GM15510 (cell line): ENCODE data around the gene SLC25A30.

Experiments
- POLR2A ChIP-seq: IDR thresholded peaks from 3 replicates; pipeline ENCODE4 v1.6.1; 2011; ENCODE audit warnings: borderline replicate concordance; ENCODE audit not compliant: insufficient read length; ENCODE audit errors: extremely low read depth

The SLC25A30 gene, protein sequence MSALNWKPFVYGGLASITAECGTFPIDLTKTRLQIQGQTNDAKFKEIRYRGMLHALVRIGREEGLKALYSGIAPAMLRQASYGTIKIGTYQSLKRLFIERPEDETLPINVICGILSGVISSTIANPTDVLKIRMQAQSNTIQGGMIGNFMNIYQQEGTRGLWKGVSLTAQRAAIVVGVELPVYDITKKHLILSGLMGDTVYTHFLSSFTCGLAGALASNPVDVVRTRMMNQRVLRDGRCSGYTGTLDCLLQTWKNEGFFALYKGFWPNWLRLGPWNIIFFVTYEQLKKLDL

DNA sequence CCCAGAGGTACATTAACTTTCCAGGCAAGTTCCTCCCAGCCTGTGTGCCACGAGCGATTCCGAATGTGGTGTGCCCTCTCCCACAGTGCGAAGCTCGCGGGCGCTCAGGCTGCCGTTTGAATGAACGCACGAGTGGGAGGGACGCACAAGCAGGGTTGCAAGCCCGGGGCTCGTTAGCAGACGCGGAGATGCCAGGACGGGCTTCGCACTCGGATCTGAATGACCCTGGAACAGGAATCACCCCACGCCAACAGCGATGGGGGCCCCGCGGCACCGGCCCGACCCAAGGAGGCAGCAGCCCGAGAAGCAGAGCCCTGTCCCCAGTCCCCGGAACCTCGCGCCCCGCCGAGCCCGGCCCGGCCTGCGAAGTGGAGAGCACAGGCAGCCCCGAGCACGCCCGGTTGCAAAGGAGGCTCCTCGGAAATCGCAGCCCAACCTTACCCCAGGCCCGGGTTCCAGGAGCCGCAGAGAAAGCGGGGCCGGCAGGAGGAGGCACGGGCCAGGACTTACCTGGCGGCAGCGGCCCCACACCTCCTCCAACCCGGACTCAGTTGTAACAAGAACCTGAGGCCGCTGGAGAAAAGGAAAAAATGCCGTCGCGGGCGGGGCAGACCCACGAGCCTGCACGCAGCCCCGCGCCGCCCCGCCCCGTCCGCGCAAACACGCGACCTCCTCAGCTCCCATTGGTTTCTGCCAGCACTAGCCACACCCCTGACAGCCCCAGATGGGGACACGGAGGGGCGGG, at the start of gene SLC25A30:
SLC25A30 (minus strand) TSS at position 584 of the 745 bp plus-strand sequence. CDS start 6,948 bp downstream, outside the sequence.
- peak; percentile 72 for TF ChIP-seq POLR2A

DNA sequence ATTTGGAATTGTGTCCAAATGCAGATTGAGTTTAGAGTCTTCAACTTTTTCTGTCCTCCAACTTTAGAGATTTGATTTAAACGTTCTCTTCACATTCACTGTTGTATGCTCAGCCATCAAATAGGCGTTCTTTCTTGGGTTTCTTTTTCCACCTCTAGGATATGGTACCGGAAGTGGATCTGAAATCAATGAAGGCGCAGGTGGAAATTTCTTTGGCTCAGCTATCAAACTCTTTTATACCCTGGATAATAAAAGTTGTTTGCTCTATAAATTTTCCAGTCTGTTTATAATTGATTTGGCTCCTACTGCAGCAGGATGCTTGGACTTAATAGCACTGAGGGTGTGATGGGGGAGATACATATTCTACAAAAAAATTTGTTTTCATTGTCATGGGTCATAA, 48.2 kb upstream of the SLC25A30 start:
- TF ChIP-seq POLR2A: no peak

DNA sequence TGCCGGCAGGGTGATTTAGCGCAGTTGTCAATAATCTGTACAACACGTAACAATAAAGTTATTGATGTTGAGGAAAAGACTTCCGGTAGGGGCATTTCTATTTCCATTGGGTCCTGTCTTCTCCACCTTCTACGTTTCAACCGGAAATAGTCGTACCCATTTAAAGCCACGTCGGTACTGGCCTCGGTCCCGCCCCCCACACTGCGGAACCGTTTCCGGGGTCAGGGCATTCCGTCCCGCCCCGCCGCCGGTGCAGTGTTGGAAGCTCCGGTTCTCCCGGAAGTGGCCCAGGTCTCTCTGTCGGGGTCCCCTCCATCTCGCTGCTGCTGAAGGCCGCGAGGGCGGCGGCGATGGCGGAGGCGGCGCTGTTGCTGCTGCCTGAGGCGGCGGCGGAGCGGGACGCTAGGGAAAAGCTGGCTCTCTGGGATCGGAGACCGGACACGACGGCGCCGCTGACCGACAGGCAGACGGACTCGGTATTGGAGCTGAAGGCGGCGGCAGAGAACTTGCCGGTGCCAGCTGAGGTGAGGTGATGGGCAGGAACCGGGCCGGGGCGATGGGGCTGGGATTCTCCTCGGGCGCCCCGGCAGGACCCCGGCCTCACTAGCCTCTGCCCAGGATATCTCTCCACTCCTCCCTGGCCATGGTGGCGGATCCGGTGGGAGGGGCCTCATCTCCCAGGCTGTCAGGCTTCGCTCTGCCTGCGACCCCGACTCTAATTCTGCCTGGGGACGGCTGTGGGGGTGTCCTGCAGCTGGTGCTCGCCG, 46.7 kb upstream of the SLC25A30 start, which contains the start of gene COG3:
COG3 (plus strand) TSS at position 253 of the 767 bp plus-strand sequence; CDS start at position 351, 98 bp downstream.
- peak; percentile 83 for TF ChIP-seq POLR2A

DNA sequence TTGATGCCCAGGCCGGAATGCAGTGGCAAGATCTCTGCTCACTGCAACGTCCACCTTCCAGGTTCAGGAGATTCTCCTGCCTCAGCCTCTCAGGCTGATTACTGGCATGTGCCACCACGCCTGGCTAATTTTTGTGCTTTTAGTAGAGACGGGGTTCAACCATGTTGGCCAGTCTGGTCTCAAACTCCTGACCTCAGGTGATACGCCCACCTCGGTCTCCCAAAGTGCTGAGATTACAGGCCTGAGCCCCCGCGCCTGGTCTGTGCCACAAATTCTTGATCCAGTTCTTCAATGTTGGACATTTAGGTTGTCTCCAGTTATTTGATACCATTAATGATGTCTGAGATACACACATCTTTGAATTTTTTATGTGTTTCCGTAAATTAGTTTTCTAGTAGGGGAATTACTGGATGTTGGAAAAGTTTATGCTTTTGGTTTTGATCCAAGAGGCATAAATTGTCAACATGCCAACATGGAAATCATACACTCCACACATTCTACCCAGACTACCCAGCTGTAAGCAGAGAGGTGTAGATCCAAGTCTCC, 46.0 kb upstream of the SLC25A30 start:
- TF ChIP-seq POLR2A: no peak

DNA sequence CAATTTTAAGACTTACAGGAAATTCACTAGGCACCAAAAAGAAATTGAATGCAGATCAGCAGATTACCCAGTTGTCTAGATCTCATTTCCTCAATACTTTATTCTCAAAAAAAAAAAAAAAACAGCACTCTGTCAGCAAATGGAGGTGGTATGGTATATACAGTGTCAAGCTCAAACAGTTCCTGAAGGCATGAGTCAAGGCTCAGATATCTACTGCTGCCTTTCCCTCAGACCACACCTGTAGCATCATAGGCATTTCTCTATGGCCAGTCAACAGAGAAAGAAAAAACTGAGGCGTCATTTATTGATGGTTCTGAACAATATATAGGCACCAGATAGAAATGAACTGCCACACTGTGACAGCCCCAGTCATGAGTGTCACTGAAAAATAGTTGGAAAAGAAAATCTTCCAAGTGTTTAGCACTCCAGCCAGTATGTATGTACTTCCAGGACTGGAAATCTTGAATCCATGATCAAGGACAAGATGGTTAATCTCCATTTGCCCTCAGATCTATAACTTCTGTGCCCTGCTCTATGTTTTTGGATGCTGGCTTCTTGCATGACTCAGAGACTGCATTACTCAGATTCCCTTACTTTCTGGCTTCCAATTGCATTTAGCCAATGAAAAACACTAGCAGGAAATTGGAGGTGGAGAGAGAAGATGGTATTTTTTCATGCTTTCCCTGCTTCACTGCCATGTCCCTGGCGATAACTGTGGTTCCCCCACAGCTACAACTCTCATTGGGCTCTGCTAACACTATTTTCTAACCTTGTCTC, 38.2 kb upstream of the SLC25A30 start:
- no peak for TF ChIP-seq POLR2A

DNA sequence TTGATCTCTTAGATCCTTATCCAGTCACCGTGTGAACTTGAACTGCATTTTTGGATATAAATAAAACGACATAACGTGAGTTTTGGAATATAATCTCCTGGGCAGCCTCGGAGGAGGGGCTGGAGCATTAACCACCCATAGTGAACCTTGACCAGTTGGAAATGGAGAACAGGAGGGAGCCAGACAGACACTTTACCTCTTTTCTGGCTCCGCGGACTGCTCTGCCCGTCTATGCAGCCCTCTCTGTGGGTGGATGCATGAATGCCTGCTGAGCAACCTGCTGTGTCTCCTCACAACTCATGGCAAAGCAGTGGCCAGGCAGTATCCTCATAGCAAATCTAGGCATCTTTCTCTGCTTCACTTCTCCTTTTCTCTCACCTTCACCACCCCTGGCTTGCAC, 36.0 kb upstream of the SLC25A30 start:
- no peak for TF ChIP-seq POLR2A

DNA sequence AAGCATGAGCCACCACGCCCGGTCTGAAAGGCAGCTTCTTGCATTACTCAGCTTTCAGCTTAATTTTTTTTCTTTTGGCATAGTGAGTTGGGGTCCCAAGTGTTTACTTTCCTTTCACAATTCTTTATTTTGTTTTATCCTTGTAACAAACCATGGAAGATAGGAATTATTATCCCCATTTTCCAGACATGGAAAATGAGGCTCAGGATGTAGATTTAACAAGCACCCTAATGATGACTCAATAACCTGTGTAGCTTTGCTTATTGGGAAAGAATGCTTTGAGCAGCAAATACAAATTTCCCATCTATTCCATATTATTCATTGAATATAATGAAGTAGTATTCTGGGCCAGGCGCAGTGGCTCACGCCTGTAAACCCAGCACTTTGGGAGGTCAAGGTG, 33.1 kb upstream of the SLC25A30 start:
- TF ChIP-seq POLR2A: no peak

DNA sequence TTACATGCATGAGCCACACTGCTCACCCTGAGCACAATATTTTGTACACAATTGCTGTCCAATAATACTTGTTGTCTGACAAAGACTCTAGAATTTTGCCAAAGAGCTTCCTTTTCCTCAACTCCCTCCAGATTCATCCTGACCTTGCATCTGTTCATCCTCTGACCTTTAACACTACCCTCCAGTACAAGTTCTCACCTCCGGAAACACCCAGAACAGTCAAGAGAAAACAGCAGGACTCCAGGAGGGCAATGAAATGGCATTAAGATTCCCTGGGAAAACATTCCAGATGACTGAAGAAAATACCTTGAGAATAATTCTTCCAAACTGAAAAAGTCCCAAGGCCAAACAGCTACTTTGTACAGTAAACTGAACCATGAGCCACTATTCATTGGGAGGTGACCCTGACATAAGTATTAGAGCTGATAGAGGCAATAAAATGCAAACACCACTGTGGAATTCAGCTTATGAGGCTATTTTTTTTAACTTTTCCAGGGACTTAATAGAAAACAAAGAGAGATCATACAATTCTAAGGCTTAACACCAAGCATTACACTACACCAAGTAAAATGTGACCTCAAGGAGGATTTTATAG, 30.9 kb upstream of the SLC25A30 start:
- no peak for TF ChIP-seq POLR2A

DNA sequence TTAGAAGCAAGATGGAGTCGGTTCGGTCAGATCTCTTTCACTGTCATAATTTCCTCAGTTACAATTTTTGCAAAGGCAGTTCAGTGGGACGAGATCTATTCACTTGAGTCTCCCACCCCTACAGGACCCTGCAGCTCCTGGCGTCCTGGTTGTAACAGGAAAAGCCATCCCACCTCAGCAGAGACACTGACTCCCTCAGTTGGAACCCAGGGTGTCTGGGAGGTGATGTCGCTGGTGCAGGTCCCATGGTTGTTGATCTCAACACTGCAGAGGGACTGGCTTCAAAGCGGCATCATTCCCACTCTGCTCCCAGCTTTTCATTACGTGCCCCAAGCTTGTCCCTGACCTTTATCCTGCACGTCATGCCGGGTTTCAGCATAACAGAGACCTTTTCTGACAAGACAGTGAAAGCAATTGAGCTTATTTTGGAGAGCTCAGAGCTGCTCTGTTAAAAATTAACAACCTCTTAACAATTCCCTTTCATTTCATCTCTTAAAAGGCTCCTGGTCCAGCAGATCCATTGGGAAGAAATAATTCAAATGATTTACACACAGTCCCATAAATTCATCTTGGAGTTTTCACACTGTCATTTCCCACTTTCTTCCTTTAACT, 29.0 kb upstream of the SLC25A30 start:
- no peak for TF ChIP-seq POLR2A

DNA sequence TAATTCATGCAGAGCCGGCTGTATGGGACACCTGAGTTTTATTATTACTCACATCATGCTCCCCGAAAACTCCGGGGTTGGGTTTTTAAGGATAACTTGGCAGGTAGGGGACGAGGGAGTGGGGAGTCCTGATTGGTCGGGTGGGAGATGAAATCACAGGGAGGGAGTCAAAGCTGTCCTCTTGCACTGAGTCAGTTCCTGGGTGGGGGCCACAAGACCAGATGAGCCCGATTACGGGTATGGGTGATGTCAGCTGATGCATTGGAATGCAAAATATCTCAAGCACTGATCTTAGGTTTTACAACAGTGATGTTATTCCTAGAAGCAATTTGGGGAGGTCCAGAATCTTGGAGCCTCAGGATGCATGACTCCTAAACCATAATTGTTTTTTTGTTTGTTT, 28.0 kb upstream of the SLC25A30 start:
- no peak for TF ChIP-seq POLR2A

DNA sequence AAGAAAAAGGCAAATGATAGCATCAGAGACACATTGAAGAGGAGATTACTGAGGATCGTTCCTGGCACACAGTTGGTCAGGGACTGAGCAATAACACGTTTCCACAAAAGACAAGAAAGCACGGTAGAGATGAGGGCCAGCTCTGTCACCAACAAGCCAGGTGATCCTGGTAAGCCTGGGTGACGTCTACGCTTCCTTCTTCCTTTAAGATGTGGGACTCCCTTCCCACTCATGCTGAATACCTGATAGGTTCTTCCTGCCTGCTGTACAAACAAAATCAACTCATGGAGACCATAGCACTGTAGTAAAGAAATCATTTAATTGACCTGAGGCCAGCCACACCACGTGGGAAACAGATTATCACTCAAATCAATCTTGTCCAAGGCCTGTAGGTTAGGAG, 26.9 kb upstream of the SLC25A30 start:
- no peak for TF ChIP-seq POLR2A

DNA sequence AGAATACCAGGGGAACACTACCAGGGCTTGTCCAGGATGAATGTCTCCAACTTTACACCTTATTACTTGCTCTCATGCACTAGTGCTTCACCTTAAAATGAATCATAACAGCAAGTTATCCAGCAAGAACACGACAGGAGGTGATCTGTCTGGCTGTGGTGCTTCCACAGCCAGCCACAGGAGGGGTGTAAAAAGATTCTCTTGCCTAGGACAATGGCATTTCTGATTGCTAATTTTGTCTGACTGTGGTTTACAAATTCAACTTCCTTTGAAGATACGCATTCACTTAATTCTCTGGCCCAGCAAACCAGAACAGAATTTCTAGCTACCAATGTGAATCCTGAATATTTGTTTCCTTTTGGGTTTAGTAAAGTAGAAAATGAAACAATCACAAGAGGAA, 23.5 kb upstream of the SLC25A30 start:
- TF ChIP-seq POLR2A: no peak

DNA sequence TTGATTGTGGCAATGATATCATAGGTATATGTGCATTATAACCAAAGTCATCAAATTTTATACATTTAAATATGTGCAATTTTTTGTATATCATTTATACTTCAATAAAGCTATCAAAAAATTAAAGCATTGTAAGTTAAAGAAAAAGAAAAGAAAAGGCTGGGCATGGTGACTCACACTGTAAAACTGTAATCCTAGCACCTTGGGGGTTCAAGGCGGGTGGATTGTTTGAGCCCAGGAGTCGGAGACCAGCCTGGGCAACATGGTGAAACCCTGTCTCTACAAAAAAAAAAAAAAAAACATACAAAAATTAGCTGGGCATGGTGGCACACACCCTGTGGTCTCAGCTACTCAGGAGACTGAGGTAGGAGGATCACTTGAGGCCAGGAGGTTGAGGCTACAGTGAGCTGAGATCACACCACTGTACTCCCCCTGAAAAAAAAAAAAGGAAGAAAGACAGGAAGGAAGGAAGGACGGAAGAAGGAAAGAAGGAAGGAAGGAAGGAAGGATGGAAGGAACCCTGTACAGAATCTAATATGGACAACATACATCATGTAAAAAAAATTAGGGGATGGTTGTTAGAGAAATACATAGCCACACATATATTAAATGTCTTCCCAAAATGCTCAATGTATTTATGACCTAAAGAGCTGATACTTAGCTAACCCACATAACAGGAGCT, 21.7 kb upstream of the SLC25A30 start:
- no peak for TF ChIP-seq POLR2A
